Neural cell (in vitro differentiated cells): ENCODE measurements around the gene HOXC11. TPM values are rescaled to one million over a fixed set of nuclear protein-coding genes. Genes with fewer than 3 reads are reported as not detected.

Source experiments
- H2AFZ ChIP-seq: fragments of 200-600, 300-800 bp; sonication (generic), shearing (Covaris generic); 2 replicates; pipeline ENCODE4 v1.6.0; 2014; ENCODE audit warnings: low read depth, mild to moderate bottlenecking, antibody characterized with exemption, low read length, moderate library complexity
- H3F3A ChIP-seq: fragments of 200-600 bp; shearing (Covaris generic); 2 replicates; pipeline ENCODE4 v1.6.1; 2016; ENCODE audit warnings: mild to moderate bottlenecking, moderate library complexity, mixed read lengths, antibody characterized with exemption, low read length; ENCODE audit not compliant: insufficient read depth, poor library complexity, severe bottlenecking
- H3K27ac ChIP-seq: fragments of 200-600, 300-800 bp; sonication (generic), shearing (Covaris generic); 2 replicates; pipeline ENCODE4 v1.5.1; 2014; ENCODE audit warnings: mild to moderate bottlenecking, low read length, moderate library complexity
- H3K27me3 ChIP-seq: fragments of 300-800, 200-600 bp; sonication (generic), shearing (Covaris generic); 2 replicates; pipeline ENCODE4 v1.6.0; 2014; ENCODE audit warnings: mild to moderate bottlenecking, low read depth, low read length, moderate library complexity; ENCODE audit not compliant: insufficient read depth
- H3K36me3 ChIP-seq: fragments of 300-800, 200-600 bp; sonication (generic), shearing (Covaris generic); 2 replicates; pipeline ENCODE4 v1.5.1; 2014; ENCODE audit warnings: mild to moderate bottlenecking, antibody characterized with exemption, low read length, moderate library complexity; ENCODE audit not compliant: insufficient read depth
- H3K4me2 ChIP-seq: fragments of 300-800, 200-600 bp; sonication (generic), shearing (Covaris generic); 2 replicates; pipeline ENCODE4 v1.6.0; 2014; ENCODE audit warnings: mild to moderate bottlenecking, low read length
- H3K4me3 ChIP-seq: fragments of 300-800, 200-600 bp; sonication (generic), shearing (Covaris generic); 2 replicates; pipeline ENCODE4 v1.5.1; 2014; ENCODE audit warnings: mild to moderate bottlenecking, low read length, moderate library complexity
- H3K79me2 ChIP-seq: fragments of 200-600 bp; shearing (Covaris generic); replicated peaks from 2 replicates; pipeline ENCODE4 v1.6.0; 2014; ENCODE audit warnings: mild to moderate bottlenecking, low read length, moderate library complexity; ENCODE audit not compliant: insufficient read depth
- H3K9ac ChIP-seq: fragments of 300-800, 200-600 bp; sonication (generic), shearing (Covaris generic); 2 replicates; pipeline ENCODE4 v1.6.1; 2016; ENCODE audit warnings: mild to moderate bottlenecking, low read length, mixed read lengths
- H3K9me2 ChIP-seq: fragments of 200-600 bp; shearing (Covaris generic); 2 replicates; pipeline ENCODE4 v1.6.1; 2016; ENCODE audit warnings: mild to moderate bottlenecking, low read length, mixed read lengths; ENCODE audit not compliant: insufficient read depth
- H3K9me3 ChIP-seq: fragments of 200-600, 300-800 bp; sonication (generic), shearing (Covaris generic); 2 replicates; pipeline ENCODE4 v1.6.1; 2016; ENCODE audit warnings: mild to moderate bottlenecking, mixed run types, low read length, moderate library complexity, mixed read lengths
- H4K20me1 ChIP-seq: fragments of 200-600 bp; shearing (Covaris generic); 2 replicates; pipeline ENCODE4 v1.6.1; 2016; ENCODE audit warnings: mild to moderate bottlenecking, mixed run types; ENCODE audit not compliant: insufficient read depth
- EP300 ChIP-seq: fragments of 450-650 bp; conservative IDR thresholded peaks from 2 replicates; pipeline ENCODE4 v1.6.1; 2014; ENCODE audit warnings: antibody characterized with exemption, mild to moderate bottlenecking, moderate library complexity; ENCODE audit not compliant: poor library complexity, severe bottlenecking
- EZH2 ChIP-seq: fragments of 200-600, 300-800 bp; shearing (Covaris generic), sonication (generic); IDR thresholded peaks from 2 replicates; pipeline ENCODE4 v1.6.1; 2014; ENCODE audit warnings: antibody characterized with exemption, low read length, borderline replicate concordance, mild to moderate bottlenecking; ENCODE audit not compliant: insufficient read depth, poor library complexity, severe bottlenecking
- MXI1 ChIP-seq: fragments of 450-650 bp; conservative IDR thresholded peaks from 2 replicates; pipeline ENCODE4 v1.6.1; 2014; ENCODE audit warnings: antibody characterized with exemption, mild to moderate bottlenecking; ENCODE audit not compliant: poor library complexity, severe bottlenecking
- POLR2AphosphoS5 ChIP-seq: IDR thresholded peaks from 2 replicates; pipeline ENCODE4 v1.6.1; 2012
- RAD21 ChIP-seq: fragments of 450-650 bp; conservative IDR thresholded peaks from 2 replicates; pipeline ENCODE4 v1.6.1; 2014; ENCODE audit warnings: antibody characterized with exemption, mild to moderate bottlenecking, moderate library complexity
- SMC3 ChIP-seq: fragments of 450-650 bp; conservative IDR thresholded peaks from 2 replicates; pipeline ENCODE4 v1.6.1; 2014; ENCODE audit warnings: antibody characterized with exemption, mild to moderate bottlenecking, moderate library complexity; ENCODE audit not compliant: poor library complexity
- TAF1 ChIP-seq: IDR thresholded peaks from 2 replicates; pipeline ENCODE4 v1.6.1; 2012; ENCODE audit warnings: low read depth
- polyA plus RNA-seq: library from polyadenylated mRNA; depleted of rRNA; stranded (reverse); fragments of >200 nt; gene quantifications from 2 replicates; pipeline ENCODE4 v1.2.3, GENCODE V29; 2014
- TF ChIP-seq, protein P1 (sequence below): IDR thresholded peaks from 2 replicates; pipeline ENCODE4 v1.6.1; 2012; ENCODE audit warnings: borderline replicate concordance
- TF ChIP-seq, protein P2 (sequence below): fragments of 450-650 bp; IDR thresholded peaks from 2 replicates; pipeline ENCODE4 v1.5.1; 2014; ENCODE audit warnings: antibody characterized with exemption, mild to moderate bottlenecking, moderate library complexity; ENCODE audit not compliant: poor library complexity, severe bottlenecking

The HOXC11 gene
- polyA plus RNA-seq, 1 donor from 2014 or later = not detected

DNA sequence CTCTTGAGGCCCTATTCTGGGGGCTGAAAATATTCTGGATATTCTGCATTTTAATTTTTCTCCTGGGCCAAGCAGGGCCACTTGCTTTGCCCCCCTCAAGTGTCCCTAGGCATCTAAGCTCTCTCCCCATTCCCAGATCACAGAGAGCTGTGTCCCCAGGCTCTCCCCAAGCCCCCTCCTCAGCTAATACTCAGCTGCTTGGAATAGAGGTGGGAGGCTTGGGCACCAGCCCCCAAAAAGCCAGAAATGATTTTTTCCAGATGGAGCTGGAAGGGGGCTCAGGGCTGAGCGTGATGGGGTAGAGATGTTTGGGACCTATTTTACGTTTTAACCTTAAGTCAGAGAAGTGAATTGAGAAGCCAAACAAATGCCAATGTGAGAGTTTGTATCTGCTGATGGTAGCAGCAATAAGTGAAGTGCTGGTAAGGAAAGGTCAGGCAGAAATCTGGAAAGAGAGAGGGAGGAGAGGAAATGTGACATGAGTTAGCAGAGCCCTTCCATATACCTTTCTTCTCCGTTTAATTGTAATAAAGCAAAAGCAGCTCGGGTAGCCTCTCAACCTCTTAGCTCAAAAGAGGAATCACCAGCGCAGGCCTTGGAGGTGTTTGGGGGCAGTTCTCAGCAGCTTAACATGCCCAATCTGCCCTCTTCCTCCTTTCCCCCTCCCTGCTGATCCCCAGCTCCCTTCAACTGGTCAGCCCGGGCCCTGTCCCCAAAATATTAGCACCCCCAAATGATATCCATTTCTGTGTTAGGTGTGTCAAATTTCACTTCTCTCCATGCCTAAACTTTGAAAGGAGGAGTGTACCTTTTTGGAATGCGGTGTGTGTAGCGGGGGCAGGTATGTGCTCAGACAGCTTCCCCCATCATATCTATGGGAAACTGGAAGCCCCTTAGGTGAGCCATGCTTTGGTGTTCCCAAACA, 50.3 kb downstream of the HOXC11 start:
- Histone ChIP-seq H3K9me2 (no peaks in the 10 kb centered on the region), H3K27ac (no peak overlapping the region), H3F3A (no peaks in the 10 kb centered on the region), H3K4me3 (no peak overlapping the region), H3K4me2 (no peak overlapping the region), H3K36me3 (no peaks in the 10 kb centered on the region), H3K79me2 (no peaks in the 10 kb centered on the region), H4K20me1 (no peaks in the 10 kb centered on the region), H3K27me3 (peaks cover 99% of the 10 kb centered on the region), H3K9ac (no peak overlapping the region), H2AFZ (no peak overlapping the region), H3K9me3 (no peaks in the 10 kb centered on the region)
- TF ChIP-seq RAD21 = no peak
- TF ChIP-seq SMC3 = no peak
- TF ChIP-seq EZH2 = no peak
- TF ChIP-seq, protein P1, sequence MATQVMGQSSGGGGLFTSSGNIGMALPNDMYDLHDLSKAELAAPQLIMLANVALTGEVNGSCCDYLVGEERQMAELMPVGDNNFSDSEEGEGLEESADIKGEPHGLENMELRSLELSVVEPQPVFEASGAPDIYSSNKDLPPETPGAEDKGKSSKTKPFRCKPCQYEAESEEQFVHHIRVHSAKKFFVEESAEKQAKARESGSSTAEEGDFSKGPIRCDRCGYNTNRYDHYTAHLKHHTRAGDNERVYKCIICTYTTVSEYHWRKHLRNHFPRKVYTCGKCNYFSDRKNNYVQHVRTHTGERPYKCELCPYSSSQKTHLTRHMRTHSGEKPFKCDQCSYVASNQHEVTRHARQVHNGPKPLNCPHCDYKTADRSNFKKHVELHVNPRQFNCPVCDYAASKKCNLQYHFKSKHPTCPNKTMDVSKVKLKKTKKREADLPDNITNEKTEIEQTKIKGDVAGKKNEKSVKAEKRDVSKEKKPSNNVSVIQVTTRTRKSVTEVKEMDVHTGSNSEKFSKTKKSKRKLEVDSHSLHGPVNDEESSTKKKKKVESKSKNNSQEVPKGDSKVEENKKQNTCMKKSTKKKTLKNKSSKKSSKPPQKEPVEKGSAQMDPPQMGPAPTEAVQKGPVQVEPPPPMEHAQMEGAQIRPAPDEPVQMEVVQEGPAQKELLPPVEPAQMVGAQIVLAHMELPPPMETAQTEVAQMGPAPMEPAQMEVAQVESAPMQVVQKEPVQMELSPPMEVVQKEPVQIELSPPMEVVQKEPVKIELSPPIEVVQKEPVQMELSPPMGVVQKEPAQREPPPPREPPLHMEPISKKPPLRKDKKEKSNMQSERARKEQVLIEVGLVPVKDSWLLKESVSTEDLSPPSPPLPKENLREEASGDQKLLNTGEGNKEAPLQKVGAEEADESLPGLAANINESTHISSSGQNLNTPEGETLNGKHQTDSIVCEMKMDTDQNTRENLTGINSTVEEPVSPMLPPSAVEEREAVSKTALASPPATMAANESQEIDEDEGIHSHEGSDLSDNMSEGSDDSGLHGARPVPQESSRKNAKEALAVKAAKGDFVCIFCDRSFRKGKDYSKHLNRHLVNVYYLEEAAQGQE = no peak
- TF ChIP-seq, protein P2, sequence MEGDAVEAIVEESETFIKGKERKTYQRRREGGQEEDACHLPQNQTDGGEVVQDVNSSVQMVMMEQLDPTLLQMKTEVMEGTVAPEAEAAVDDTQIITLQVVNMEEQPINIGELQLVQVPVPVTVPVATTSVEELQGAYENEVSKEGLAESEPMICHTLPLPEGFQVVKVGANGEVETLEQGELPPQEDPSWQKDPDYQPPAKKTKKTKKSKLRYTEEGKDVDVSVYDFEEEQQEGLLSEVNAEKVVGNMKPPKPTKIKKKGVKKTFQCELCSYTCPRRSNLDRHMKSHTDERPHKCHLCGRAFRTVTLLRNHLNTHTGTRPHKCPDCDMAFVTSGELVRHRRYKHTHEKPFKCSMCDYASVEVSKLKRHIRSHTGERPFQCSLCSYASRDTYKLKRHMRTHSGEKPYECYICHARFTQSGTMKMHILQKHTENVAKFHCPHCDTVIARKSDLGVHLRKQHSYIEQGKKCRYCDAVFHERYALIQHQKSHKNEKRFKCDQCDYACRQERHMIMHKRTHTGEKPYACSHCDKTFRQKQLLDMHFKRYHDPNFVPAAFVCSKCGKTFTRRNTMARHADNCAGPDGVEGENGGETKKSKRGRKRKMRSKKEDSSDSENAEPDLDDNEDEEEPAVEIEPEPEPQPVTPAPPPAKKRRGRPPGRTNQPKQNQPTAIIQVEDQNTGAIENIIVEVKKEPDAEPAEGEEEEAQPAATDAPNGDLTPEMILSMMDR = no peak
- no peak for TF ChIP-seq MXI1
- no peak for TF ChIP-seq TAF1
- TF ChIP-seq EP300 = no peak
- no peak for TF ChIP-seq POLR2AphosphoS5

DNA sequence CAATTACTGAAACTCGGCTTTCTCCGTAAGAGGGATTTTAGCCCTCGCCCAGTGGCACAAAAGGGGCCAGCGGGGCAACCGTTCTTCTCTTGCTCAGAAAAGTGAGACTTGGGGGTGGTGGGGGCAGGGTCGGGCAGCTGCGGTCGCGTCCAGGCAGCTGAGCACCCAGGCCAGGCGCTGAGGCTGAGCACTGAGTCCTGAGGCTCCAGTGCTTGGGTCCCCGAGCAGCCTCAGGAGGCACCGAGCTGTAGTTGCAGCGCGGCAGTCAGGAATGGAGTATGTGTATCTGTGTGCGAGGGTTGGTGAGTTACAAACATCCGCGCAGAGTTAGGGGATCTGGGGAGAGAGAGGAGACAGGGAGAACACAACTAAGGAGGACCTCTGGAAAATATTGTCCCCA, 51.2 kb downstream of the HOXC11 start:
- Histone ChIP-seq H3K27me3 (peaks cover 100% of the 10 kb centered on the region), H3F3A (no peaks in the 10 kb centered on the region), H3K79me2 (no peaks in the 10 kb centered on the region), H3K9ac (no peak overlapping the region), H3K4me3 (no peak overlapping the region), H3K4me2 (no peak overlapping the region), H3K36me3 (no peaks in the 10 kb centered on the region), H3K9me3 (no peaks in the 10 kb centered on the region), H3K9me2 (no peaks in the 10 kb centered on the region), H3K27ac (no peak overlapping the region), H2AFZ (no peak overlapping the region), H4K20me1 (no peaks in the 10 kb centered on the region)
- TF ChIP-seq POLR2AphosphoS5 = no peak
- no peak for TF ChIP-seq SMC3
- no peak for TF ChIP-seq TAF1
- no peak for TF ChIP-seq RAD21
- no peak for TF ChIP-seq EZH2
- TF ChIP-seq, protein P1 = no peak
- no peak for TF ChIP-seq EP300
- no peak for TF ChIP-seq MXI1
- TF ChIP-seq, protein P2 = no peak
